Activated gamma-delta T cell treated with anti-CD3 and anti-CD28 coated beads, Interleukin-2, amount 50 U/mL, for 16 hours (primary cell): ENCODE measurements around the gene WDR31.
"Not testable (repeated sequence)": the region's sequence is repeated elsewhere in the genome, so short reads cannot be mapped to it uniquely, and the experiment has no call there.

Source experiments
- DNase-seq: peaks from one replicate; pipeline ENCODE4 v3.0.0-alpha.2; 2020; ENCODE audit warnings: low read depth

WDR31 gene

DNA sequence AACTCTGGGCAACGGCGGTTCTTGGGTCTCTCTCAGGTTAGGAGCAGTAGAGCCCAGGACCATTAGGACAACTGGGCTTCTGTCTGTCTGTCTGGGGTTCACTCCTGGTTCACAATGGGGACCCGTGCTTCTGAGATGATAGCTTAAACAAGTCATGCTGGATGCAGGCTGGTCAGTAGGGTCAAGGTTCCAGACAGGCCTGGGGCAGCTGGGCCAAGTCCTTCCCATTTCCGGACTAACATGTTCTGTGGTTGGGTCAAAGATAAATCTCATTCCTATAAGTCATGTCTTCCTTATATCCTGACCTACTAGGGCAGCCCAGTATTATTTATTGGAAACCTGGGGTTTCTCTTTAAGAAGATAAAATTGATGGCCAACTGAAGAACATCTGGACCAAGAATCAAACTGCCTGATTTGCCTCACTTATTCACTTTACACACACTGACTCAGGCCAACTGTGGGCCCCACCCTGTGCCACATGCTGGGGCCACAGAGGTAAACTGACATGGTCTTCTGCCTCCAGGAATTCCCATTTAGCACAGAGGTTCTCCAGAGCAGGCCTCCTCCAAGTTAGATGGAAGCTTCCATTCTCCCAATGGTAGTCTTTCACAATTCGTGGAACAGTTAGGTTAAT, 28.4 kb upstream of the WDR31 start:
- no peak for DNase-seq

DNA sequence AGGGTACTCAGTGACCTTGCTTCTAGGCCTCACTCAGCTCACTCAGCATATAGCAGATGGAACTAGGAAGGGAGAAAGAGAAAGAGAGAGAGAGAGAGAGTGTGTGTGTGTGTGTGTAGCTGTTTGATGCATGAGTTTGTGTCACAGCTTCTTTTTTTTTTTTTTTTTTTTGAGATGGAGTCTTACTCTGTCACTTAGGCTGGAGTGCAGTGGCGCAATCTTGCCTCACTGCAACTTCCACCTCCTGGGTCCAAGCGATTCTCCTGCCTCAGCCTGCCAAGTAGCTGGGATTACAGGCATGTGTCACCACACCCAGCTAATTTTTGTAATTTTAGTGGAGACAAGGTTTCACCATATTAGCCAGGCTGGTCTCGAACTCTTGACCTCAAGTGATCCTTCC, 25.6 kb upstream of the WDR31 start:
- DNase-seq: not testable (repeated sequence)

DNA sequence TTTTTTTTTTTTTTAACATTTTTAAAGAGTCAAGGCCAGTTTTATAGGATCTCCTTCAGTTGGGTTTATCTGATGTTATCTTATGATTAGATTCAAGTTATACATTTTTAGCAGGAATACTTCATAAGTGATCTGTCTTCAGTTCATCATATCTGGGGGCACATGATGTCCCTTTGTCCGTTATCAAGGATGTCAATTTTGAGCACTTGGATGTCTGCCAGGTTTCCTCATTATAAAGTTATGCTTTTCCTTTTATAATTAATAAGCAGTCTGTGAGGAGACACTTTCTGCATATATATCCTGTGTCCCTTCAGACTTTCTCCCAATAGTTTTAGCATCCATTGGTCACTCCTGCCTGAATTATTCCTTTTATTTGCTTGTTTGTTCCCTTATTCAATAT, 24.9 kb upstream of the WDR31 start:
- no peak for DNase-seq

DNA sequence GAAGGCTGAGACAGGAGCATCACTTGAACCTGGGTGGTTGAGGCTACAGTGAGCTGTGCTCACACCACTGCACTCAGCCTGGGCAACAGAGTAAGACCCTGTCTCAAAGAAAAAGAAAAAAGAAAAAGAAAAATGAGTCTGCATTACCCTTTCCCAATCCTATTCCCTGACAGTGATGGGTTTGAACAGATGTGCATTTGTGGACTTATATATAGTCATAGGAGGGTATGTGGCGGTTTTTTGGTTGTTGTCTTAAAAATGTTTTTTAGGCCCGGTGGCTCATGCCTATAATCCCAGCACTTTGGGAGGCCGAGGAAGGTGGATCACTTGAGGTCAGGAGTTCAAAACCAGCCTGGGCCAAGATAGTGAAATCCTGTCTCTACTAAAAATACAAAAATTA, 23.3 kb upstream of the WDR31 start:
- DNase-seq: no peak

DNA sequence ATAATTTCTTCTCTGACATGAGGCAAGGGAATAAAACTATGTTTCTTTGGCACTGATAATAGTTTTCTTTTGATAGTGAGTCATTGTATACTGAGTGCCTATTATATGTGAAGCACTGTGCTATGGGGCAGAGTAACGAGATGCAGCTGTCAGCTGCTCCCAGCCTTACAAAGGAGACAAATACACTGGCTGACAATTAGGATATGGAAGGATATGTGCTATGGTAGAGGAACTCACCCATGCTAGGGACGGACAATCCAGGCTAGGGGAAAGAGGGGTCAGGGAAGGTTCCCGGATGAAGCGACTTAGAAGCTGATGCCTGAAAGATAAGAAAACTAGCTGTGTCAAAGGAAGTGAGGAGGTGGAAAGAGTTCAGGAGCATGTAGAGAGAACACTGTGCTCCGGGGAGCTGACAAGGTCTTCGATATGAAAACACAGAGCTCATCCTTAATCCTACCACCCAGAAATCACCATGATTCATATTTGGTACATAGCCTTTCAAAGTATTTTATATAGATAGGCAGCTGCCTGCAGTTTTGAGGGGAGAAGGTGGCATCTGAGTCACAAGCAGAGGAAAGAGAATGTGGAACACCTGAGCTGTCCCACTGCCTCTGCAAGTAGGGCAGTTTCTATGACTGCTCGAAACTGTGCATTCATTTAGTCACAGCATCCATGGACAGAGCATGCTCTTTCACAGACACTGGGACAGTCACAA, 21.4 kb upstream of the WDR31 start:
- no peak for DNase-seq

DNA sequence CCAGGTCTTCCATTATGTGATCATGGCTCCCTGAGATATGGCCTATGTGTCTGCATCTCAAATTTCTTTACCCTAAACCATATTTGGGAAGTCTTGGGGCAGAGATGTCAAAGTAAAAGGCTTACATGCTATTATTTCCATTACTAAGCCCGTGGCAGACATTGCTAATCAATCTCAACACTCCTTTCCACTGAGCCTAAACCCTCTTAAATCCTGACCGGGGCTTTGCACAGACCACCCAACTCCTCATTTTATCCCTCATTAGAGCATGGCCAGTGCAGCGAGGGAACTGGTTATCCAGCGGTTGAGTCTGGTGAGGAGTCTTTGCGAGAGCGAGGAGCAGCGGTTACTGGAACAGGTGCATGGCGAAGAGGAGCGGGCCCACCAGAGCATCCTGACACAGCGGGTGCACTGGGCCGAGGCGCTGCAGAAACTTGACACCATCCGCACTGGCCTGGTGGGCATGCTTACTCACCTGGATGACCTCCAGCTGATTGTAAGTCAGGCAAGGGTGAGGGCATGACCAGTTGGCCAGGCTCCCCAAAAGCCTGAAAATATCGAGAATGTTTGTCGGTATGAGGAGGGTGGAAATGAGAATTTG, 20.3 kb upstream of the WDR31 start:
- DNase-seq: no peak

DNA sequence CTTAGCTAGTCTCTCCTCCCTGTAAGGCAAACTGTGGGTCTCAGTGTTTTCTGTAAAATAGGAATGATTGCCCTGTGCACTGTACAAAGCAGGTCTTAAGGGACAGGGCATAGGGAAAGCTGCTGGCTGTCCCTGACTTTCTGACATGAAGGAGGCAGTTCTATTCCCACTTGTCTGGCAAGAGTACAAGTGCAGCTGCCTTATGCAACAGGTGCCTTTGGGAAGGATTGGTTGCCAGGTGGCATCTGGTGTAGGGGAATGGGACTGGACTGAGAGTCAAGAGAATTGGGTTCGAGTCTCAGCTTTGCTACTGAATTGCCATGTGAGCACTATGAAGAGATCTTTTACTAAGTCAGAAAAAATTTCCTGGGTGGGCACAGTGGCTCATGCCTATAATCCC, 19.3 kb upstream of the WDR31 start:
- no peak for DNase-seq

DNA sequence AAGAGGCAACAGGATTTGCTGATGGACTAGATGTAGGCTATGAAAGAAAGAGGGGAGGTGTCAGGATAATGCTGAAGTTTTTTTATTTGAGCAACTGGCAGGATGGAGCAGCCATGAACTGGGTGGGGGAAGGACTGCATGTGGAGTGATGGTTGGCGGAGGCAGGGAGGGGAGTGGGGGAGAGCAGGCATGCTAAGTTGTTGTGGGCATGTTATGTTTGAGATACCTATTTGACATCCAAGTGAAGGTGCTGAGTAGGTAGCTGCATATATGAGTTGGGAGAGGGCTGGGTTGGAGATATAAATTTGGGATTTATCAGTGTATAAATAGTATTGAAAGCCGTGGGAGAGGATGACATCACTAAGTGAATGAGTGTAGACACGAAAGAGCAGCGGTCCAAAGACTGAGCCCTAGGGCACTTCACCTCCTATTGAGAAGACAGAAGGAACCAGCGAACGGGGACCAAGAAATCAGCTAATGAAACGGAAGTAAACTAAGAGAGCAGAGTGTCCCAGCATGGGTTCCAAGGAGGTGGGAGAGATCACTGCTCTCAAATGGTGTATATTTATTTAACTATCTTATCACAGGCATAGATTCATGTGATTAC, 16.7 kb upstream of the WDR31 start:
- DNase-seq: no peak

DNA sequence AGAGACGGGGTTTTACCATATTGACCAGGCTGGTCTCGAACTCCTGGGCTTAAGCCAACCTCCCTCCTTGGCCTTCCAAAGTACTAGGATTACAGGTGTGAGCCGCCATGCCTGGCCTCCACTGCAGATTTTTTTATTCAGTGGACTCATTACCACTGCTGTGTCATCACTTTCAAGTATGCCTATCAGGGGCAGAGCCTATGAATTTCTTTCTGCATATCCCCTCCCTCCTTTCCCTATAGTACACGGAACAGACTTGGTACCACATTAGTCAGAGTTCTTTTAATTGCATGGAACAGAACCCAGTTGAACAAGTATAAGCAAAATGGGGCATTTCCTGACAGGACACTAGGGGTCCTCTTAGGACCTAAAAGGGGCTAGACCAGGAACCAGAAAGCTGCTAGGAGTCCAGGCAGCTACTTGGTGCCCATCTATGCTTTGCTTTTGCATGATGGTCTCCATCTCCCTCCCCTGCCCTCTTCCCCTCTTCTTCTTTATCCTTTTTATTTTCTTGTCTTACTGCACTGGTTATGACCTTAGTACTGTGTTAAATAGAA, 15.0 kb upstream of the WDR31 start:
- no peak for DNase-seq

DNA sequence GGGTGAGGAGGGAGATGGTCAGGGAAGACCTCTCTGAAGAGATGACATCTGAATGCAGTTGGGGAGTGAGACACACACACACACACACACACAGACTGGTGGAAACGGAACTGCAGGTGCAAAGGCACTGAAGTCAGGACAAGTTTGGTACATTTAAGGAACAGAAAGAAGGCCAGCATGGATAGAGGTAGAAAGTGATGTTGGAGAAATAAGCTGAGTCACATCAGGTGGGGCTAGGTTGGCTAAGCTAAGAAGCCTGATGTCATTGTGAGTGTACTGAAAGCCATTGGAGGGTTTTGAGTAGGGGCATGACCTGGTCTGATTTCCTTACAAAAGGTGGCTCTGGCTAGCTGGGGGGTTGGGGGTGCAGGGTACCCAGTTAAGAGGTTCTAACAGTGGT, 12.3 kb upstream of the WDR31 start:
- DNase-seq: no peak

DNA sequence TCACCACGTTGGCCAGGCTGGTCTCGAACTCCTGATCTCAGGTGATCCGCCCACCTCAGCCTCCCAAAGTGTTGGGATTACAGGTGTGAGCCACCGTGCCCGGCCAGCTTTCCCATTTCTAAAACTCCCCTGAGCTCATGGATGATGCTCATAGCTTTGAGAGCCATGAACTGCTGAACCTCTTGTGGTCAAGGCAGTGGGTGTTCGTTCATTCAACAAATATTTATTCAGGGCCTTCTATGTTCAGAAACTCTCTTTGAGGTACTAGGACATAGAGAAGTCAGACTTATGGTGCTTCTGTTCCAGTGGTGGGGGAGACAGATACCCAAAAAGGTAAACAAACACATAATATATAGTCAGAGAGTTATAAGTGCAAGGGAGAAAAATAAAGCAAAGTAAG, 11.9 kb upstream of the WDR31 start:
- DNase-seq: no peak

DNA sequence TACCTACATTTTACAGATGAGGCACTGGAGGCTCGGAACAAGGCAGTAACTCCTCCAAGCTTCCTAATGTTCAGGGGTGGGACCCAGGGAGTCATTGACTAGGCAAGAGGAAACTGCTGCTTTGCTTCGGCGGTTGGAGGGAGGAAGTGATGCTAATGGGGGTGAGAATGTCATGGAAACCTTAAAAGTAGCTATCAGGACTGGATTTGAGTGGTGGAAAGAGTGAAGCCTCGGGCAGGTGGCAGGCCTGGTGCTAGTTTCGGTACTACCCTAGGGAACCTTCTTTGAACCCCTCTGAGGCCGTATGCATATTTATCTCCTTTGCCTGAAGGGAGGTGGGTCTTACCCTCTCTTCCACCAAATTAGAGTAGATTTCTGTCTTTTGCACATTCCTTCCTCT, 10.9 kb upstream of the WDR31 start:
- no peak for DNase-seq

DNA sequence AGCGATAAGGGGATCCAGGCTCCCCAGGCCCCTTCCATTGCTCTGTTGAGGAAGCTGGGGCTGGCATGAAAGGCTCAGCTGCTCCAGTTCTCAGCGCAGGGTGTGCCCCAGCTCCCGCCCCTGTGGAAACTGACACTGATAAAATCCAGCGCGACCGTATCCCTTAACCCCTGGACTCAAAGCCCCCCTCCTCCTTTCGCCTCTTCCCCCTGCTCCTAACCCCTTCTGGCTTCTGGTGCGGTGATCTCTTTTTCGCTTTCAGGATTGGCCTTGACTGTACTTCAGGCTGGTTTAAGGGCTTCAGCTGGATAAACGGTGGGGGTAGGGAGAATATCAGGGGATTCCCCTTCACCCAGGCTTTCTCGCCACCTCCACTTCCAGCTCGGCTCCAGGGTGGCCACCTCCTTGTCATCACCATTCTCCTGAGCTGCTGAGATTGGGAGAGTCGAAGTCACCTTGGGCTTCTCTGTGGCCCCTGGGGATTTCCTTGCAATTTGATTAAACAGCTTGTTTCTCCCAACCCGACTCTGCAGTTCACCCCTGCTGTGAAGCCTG, 10.1 kb upstream of the WDR31 start:
- DNase-seq: no peak

DNA sequence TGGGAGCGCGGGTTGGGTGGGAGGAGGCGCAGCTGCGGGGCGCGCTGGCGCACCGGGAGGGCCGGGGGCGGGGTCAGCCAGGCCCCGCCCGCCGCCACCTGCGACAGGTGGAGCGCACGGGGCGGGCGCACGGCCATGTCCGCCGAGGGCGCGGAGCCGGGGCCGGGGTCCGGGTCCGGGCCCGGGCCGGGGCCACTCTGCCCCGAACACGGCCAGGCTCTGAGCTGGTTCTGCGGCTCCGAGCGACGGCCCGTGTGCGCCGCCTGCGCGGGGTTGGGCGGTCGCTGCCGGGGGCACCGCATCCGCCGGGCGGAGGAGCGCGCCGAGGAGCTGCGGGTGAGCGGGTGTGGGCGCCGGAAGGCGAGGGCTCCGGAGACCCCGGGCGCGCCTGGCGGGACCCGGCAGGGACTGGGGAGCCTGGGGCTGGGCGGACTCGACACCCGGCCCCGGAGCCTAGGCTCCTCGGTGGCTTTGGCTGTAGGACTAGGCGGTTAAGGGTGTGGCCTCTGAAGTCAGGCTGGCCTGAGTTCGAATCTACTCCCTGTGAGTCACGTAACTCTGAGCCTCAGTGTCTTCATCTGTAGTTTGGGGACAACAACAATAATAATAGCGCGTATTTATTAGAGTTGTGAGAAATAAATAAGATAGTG, 9.5 kb upstream of the WDR31 start, which contains the start of gene BSPRY:
Gene BSPRY (plus strand): TSS at position 97 of the 650 bp plus-strand sequence. CDS start 39 bp downstream, at position 136.
- no peak for DNase-seq

DNA sequence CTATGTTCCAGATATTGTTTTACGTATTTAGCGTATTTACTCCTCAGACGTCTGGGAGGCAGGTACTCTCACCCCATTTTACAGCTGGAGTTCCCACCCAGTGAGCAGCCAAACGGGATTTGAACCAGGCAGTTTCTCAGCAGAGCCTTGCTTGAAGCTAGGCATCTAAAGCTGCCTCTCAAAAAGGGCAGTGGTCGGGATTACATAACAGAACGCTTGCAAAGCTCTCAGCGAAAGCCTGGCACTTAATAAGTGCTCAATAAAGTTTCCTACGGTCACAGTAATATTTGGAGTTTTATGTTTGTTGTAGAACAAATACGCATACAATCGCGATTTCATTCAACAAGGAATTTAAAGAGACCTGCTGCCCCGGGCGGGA, 9.0 kb upstream of the WDR31 start:
- no peak for DNase-seq

DNA sequence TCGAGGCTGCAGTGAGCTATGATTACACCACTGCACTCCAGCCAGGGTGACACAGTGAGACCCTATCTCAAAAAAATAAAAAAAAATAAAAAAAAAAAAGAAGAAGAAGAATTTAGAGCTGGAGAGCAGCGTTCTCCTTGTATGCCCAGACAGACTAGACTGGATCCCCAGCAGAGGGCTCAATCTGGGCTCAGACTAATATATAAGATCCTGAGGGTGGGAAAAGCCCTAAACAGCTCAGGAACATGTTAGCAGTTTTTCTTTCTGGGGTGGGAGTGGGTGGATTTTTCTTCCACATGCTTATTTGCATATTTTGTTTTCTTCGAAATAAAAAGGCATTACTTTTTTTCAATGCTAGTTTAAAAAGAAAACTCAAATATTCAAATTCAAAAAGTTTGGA, 8.4 kb upstream of the WDR31 start:
- no peak for DNase-seq

DNA sequence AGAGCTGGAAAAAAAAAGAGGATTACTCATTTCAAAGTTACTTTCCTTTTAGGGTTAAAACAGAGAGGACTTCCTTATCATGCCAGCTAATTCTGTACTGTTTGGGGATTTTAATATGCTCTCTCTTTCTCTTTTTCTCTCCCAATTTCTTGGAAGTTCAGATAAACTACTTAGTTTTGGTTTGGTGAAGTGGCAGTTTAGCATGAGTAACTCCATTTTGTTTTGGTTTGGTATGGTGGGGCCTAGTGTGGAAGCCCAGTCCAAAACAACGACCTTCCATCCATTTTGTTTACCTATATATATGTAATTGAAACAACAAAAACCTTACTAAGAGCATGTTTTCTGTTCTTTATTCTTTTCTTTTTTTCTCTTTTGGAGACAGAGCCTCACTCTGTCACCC, 5.6 kb upstream of the WDR31 start:
- no peak for DNase-seq

DNA sequence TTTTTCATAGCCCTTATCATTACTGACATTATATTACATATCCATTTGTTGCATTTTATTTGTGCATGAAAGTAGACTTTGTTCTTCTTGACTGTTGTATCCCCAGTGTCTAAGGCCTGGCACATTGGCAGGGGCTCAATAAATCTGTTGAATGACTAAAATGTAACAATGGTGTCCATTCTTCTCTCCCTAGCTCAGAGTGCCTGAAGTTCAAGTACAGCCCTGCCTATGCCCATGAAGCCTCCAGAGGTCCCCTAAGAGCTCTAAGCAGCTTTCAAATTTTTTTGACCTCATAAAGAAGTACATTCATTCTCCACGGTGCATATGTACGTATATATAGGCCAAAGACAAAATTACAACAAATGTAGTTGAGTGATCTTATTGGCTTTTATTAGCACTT, 5.1 kb upstream of the WDR31 start:
- DNase-seq: no peak

DNA sequence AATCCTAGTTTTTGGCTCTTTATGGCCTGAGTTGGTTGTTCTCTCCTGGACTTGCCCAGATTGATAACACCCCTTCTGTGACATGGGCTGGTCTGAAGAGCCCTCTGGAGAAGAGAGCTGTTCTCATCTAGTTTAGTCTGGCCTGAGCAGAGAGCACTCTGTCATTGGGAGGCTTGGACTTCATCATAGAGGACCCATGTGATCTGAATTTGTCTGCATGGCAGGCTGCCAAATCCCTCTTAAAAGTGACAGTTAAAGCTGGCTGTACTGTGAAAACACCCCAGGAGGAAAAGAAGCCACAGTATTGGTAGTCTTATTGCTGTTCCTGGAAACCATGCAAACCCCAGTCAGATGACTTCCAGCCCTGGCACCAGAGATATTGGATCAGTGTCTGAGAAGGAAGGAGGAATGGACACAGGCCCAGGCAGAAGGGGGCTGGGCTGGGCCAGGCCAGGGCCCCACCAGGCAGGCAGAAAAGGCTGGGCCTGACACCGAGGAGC, 3.7 kb upstream of the WDR31 start:
- no peak for DNase-seq

DNA sequence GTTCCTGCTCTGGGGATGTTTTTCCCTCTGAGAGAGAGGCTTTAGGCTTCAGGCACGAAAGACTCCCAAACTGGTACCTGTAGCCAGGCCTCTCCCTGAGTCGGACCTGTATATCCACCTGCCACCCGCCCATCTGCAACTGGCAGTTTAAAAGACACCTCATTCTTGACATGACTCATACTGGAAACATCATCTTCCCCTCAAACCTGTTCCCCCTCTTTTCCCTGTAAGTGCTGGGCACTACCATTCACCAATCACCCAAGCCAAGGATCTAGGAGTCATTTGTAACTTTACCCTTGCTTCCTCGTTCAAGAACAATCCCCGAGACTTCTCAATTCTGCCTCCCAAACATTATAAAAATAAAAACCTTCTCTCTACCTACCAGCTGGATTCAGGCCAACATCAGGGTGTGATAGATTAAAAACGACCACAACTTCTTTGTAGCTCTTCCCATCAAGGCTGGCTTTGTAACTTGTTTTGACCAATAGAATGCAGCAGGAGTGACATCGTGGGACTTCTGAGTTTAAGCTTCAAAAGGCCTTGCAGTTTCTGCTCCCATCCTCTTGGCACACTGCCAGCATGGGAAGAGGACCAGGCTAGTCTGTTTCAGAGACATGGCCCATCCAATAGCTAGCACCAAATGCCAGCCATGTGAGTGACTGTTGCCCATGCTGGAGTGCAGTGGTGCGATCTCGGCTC, 1.8 kb upstream of the WDR31 start:
- no peak for DNase-seq

DNA sequence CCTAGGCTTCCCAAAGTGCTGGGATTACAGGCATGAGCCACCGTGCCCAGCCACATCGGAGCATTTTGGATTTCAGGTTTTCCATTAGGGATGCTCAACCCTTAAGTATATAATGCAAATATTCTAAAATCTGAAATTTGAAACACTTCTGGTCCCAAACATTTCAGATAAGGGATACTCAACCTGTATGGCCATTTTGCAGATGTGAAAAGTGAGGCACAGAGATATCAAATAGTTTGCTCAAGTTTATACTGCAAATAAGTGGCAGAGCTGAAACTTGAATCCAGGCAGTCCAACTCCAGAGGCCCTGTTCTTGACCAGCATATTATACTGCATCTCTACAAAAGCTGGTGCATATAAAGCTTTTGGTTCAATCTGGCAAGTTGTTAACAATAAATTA, 2.4 kb downstream of the WDR31 start:
- no peak for DNase-seq
